Heart left ventricle (tissue), 13 donors: Measurements from ENCODE around the gene ALK.

ENCODE experiments used
- CTCF ChIP-seq, 12 donors: fragments of 200-600 bp; sonication (generic) in 4 of 12; IDR thresholded peaks; one replicate each; pipeline versions ENCODE4 v1.5.0 to v1.8.0; 2018 to 2022; ENCODE audit warnings: antibody characterized with exemption in 12 of 12, mild to moderate bottlenecking in 5 of 12
- POLR2A ChIP-seq, 2 donors: fragments of 450-650 bp; IDR thresholded peaks; one replicate each; pipeline ENCODE4 v1.6.1; 2017; ENCODE audit warnings: antibody characterized with exemption in 2 of 2, mild to moderate bottlenecking in 2 of 2, moderate library complexity in 2 of 2
- donor health status: ischemic (EF 13 %, LVEDD 7.1; RV severe dilation, severe dysfunction).
- donor health status: DM: no; HTN: yes; CAD: no.
- donor health status: DM: no; HTN: no; CAD: no.
- donor health status: ischemic (EF 25% LVEDD 6.9; RV normal size, moderate dysfunction).
- donor health status: ischemic (EF 25% LVEDD 5.7; RV mildly dilated, moderate dysfunction).
- donor health status: ischemic (EF 35%, LVEDD 5.7; RV mildly dilated, moderate dysfunction).
- donor health status: nonischemic (EF 11% LVEDD 7.7; RV severe dilation, severe dysfunction).
- donor health status: DM: yes; HTN: yes; CAD: no.
- donor health status: PGD.
- donor health status: ischemic (EF 29% LVEDD 5.4; RV normal size, mild dysfunction).
- donor health status: nonischemic (EF 23%, LVEDD 6.1; RV moderate dilation, normal function).

GRCh38 chr2:29922605-29923004 lies 1.2 kb upstream of the ALK start:
- TF ChIP-seq CTCF (IDR thresholded peaks at IDR 0.05) (no peak), POLR2A (IDR thresholded peaks at IDR 0.05) (no peak)
